Astrocyte (in vitro differentiated cells and primary cell): ENCODE measurements around the gene MYPN.

Experiments
- EZH2 ChIP-seq: IDR thresholded peaks from 2 replicates; pipeline ENCODE4 v1.6.1; 2012; ENCODE audit warnings: mild to moderate bottlenecking, low read length, inconsistent platforms; ENCODE audit not compliant: insufficient read depth
- TF ChIP-seq, protein P1 (sequence below): IDR thresholded peaks from 2 replicates; pipeline ENCODE4 v1.5.1; 2011; ENCODE audit warnings: low read depth, mild to moderate bottlenecking, inconsistent platforms, low read length, moderate library complexity; ENCODE audit not compliant: insufficient read depth

DNA sequence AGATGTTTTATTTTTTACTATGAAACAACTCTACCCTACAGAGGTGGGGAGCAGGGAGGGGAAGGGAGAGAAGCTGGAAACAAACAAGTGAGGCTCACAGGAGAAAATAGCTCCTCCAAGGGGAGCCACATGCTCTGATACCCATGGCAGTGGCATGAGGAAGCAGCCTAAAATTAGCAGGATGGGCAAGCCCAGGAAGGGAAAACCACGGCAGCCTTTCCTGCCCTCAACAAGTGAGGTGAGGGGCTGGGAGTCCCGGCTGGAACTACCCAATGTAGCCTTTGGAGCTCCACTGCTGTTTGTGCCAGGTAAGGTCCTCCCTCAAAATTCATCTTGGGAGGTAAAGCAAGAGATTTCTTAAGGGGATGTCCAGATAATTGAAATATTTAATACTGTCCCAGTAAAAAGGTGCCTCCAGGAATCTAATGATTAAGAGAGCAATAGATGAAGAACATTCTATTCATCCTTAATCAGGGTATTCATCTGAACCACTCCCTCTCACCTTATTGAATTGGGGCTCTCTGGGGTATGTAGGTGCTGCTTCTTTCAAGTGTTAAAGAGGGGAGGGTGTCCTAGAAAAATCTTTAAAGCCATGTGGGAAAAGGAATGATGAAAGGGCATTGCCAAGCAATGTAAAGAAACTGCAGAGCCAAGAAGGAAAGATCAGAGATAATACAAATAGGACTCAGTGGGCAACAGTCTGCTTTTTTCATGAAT, 21.4 kb upstream of the MYPN start:
- TF ChIP-seq, protein P1, sequence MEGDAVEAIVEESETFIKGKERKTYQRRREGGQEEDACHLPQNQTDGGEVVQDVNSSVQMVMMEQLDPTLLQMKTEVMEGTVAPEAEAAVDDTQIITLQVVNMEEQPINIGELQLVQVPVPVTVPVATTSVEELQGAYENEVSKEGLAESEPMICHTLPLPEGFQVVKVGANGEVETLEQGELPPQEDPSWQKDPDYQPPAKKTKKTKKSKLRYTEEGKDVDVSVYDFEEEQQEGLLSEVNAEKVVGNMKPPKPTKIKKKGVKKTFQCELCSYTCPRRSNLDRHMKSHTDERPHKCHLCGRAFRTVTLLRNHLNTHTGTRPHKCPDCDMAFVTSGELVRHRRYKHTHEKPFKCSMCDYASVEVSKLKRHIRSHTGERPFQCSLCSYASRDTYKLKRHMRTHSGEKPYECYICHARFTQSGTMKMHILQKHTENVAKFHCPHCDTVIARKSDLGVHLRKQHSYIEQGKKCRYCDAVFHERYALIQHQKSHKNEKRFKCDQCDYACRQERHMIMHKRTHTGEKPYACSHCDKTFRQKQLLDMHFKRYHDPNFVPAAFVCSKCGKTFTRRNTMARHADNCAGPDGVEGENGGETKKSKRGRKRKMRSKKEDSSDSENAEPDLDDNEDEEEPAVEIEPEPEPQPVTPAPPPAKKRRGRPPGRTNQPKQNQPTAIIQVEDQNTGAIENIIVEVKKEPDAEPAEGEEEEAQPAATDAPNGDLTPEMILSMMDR: no peak
- no peak for TF ChIP-seq EZH2
